ENCODE data around the gene FBP2. TPM values are rescaled to one million over a fixed set of nuclear protein-coding genes. Genes with fewer than 3 reads are reported as not detected.

FBP2 gene
- total RNA-seq, 1 donor = not detected

GRCh38 chr9:94533155-94533554 is 60.5 kb downstream of the FBP2 start:
- no peak for DNase-seq (ENCODE audit: low read depth)
- no peak overlapping the region for H3K4me3 ChIP-seq (ENCODE audit: low read depth, low read length)
- TF ChIP-seq CTCF (IDR thresholded peaks at IDR 0.05; ENCODE audit: insufficient read depth, low read length) = no peak

- no peak overlapping the region for H3K4me3 ChIP-seq (ENCODE audit: low read depth, low read length)
- TF ChIP-seq CTCF (IDR thresholded peaks at IDR 0.05; ENCODE audit: insufficient read depth, low read length) = no peak
- no peak for DNase-seq (ENCODE audit: low read depth)
Observed at GRCh38 chr9:94528886-94529285, 64.7 kb downstream of the FBP2 start.

- DNase-seq (ENCODE audit: low read depth) = no peak
- H3K4me3 ChIP-seq (ENCODE audit: low read depth, low read length) = no peak overlapping the region
- TF ChIP-seq CTCF (IDR thresholded peaks at IDR 0.05; ENCODE audit: insufficient read depth, low read length) = no peak
Observed at GRCh38 chr9:94526951-94527350, 66.7 kb downstream of the FBP2 start.

GRCh38 chr9:94526271-94526670 is 67.4 kb downstream of the FBP2 start:
- no peak for DNase-seq (ENCODE audit: low read depth)
- no peak overlapping the region for H3K4me3 ChIP-seq (ENCODE audit: low read depth, low read length)
- TF ChIP-seq CTCF (IDR thresholded peaks at IDR 0.05; ENCODE audit: insufficient read depth, low read length) = no peak

GRCh38 chr9:94525396-94526035 is 68.1 kb downstream of the FBP2 start:
- TF ChIP-seq CTCF (IDR thresholded peaks at IDR 0.05; ENCODE audit: insufficient read depth, low read length) = no peak
- no peak for DNase-seq (ENCODE audit: low read depth)
- H3K4me3 ChIP-seq (ENCODE audit: low read depth, low read length) = no peak overlapping the region

- DNase-seq (ENCODE audit: low read depth) = no peak
- TF ChIP-seq CTCF (IDR thresholded peaks at IDR 0.05; ENCODE audit: insufficient read depth, low read length) = no peak
- H3K4me3 ChIP-seq (ENCODE audit: low read depth, low read length) = no peak overlapping the region
Observed at GRCh38 chr9:94517254-94517653, 76.4 kb downstream of the FBP2 start.

GRCh38 chr9:94514722-94515121 is 78.9 kb downstream of the FBP2 start:
- H3K4me3 ChIP-seq (ENCODE audit: low read depth, low read length) = no peak overlapping the region
- no peak for TF ChIP-seq CTCF (IDR thresholded peaks at IDR 0.05; ENCODE audit: insufficient read depth, low read length)
- DNase-seq (ENCODE audit: low read depth) = no peak
